ENCODE measurements around the gene BUD23. TPM values are rescaled to one million over a fixed set of nuclear protein-coding genes. Genes with fewer than 3 reads are reported as not detected.
"Not testable (repeated sequence)": the region's sequence is repeated elsewhere in the genome, so short reads cannot be mapped to it uniquely, and the experiment has no call there.

The BUD23 gene
- polyA plus RNA-seq, 4 donors = 37.8 to 90.0 (median 61.7) TPM

DNA sequence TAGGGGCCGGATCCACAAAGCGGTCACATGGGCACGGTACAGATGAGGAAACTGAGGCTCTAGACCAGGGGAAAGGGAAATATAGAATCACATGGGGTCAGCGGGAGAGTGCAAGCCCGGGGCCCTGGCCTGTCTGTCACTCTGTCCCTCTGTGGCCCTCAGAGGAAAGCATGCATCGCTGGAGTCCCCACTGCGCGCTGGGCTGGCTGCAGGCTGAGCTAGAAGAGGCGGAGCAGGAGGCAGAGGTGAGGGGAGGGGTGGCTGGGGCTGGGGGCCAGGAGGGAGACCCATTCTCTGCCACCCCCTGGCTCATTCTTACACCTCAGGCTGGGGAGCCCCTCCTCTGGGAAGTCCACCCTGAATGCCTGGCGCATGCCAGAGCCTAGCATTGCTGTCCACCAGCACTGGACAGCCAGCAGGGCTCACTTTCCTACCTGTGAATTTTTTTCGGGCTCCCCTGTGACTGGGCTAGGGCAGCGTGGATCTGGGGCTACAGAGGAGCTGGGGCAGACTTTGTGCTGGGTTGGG is 13.5 kb upstream of the BUD23 start:
- FAIRE-seq (no peak), DNase-seq (no peak)
- Histone ChIP-seq H3K27me3 (ENCODE audit: control insufficient read depth in 3 of 3, insufficient read depth in 3 of 3, low read length in 3 of 3) (no peaks in the 10 kb centered on the region), H3K4me3 (ENCODE audit: low read depth in 1 of 3, low read length in 3 of 3) (no peak overlapping the region), H3K4me1 (ENCODE audit: control insufficient read depth in 3 of 3, insufficient read depth in 2 of 3, low read depth in 1 of 3, low read length in 2 of 3) (peaks cover 0 to 20% (median 9%) of the 10 kb centered on the region in 3 donors), H3K27ac (ENCODE audit: low read depth in 1 of 3, low read length in 2 of 3) (no peak overlapping the region), H3K9me3 (ENCODE audit: control insufficient read depth in 2 of 2, insufficient read depth in 1 of 2, low read depth in 1 of 2, low read length in 1 of 2) (no peaks in the 10 kb centered on the region), H3K36me3 (ENCODE audit: control insufficient read depth in 3 of 3, insufficient read depth in 2 of 3, low read depth in 1 of 3, low read length in 3 of 3) (peaks cover 0 to 17% (median 0%) of the 10 kb centered on the region in 3 donors)
- 85 to 91% (median 86%) methylated on average over 12 of the region's 12 CpGs for WGBS, 3 donors

GRCh38 chr7:73671322-73671661 is 12.1 kb upstream of the BUD23 start:
- Histone ChIP-seq H3K4me1 (ENCODE audit: control insufficient read depth in 3 of 3, insufficient read depth in 2 of 3, low read depth in 1 of 3, low read length in 2 of 3) (peaks cover 0 to 14% (median 5%) of the 10 kb centered on the region in 3 donors), H3K27ac (ENCODE audit: low read depth in 1 of 3, low read length in 2 of 3) (no peak overlapping the region), H3K4me3 (ENCODE audit: low read depth in 1 of 3, low read length in 3 of 3) (no peak overlapping the region), H3K27me3 (ENCODE audit: control insufficient read depth in 3 of 3, insufficient read depth in 3 of 3, low read length in 3 of 3) (no peaks in the 10 kb centered on the region), H3K9me3 (ENCODE audit: control insufficient read depth in 2 of 2, insufficient read depth in 1 of 2, low read depth in 1 of 2, low read length in 1 of 2) (no peaks in the 10 kb centered on the region), H3K36me3 (ENCODE audit: control insufficient read depth in 3 of 3, insufficient read depth in 2 of 3, low read depth in 1 of 3, low read length in 3 of 3) (peaks cover 0 to 17% (median 0%) of the 10 kb centered on the region in 3 donors)
- DNase-seq (no peak), FAIRE-seq (no peak)
- WGBS, 3 donors = 49 to 62% (median 55%) methylated on average over 11 to 12 of the region's 12 CpGs

DNA sequence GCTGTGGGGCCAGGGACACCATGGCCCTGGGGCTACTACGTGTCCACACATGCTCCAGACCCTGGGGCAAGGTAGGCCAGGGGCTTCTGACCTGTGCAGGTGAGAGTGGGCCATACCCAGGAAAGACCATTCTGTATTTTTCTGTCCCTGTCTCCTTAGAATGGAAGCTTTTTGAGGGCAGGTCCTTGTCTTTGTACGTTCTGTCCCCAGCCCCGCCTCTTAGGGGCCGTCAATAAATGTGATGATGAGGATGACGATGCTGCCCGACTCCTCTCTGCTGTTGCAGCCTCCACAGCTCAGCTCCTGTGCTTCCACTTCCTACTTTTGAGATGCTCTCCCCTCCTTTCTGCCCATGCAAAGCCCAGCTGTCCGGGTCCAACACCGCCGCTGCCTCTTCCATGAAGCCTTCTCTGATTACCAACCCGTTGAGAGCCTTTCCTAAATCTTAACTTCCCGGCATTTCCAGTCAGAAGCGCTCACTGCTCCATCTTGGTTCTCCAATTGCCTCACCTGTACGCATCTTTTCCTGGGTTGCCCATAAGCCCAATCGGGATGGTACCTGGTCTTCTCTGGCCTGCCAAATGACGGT is 11.4 kb upstream of the BUD23 start:
- Histone ChIP-seq H3K4me3 (ENCODE audit: low read depth in 1 of 3, low read length in 3 of 3) (no peak overlapping the region), H3K27ac (ENCODE audit: low read depth in 1 of 3, low read length in 2 of 3) (no peak overlapping the region), H3K4me1 (ENCODE audit: control insufficient read depth in 3 of 3, insufficient read depth in 2 of 3, low read depth in 1 of 3, low read length in 2 of 3) (peaks cover 0 to 14% (median 5%) of the 10 kb centered on the region in 3 donors), H3K27me3 (ENCODE audit: control insufficient read depth in 3 of 3, insufficient read depth in 3 of 3, low read length in 3 of 3) (no peaks in the 10 kb centered on the region), H3K9me3 (ENCODE audit: control insufficient read depth in 2 of 2, insufficient read depth in 1 of 2, low read depth in 1 of 2, low read length in 1 of 2) (no peaks in the 10 kb centered on the region), H3K36me3 (ENCODE audit: control insufficient read depth in 3 of 3, insufficient read depth in 2 of 3, low read depth in 1 of 3, low read length in 3 of 3) (peaks cover 0 to 17% (median 0%) of the 10 kb centered on the region in 3 donors)
- DNase-seq (no peak), FAIRE-seq (no peak)
- 90 to 94% (median 93%) methylated on average over 15 of the region's 15 CpGs for WGBS, 3 donors

DNA sequence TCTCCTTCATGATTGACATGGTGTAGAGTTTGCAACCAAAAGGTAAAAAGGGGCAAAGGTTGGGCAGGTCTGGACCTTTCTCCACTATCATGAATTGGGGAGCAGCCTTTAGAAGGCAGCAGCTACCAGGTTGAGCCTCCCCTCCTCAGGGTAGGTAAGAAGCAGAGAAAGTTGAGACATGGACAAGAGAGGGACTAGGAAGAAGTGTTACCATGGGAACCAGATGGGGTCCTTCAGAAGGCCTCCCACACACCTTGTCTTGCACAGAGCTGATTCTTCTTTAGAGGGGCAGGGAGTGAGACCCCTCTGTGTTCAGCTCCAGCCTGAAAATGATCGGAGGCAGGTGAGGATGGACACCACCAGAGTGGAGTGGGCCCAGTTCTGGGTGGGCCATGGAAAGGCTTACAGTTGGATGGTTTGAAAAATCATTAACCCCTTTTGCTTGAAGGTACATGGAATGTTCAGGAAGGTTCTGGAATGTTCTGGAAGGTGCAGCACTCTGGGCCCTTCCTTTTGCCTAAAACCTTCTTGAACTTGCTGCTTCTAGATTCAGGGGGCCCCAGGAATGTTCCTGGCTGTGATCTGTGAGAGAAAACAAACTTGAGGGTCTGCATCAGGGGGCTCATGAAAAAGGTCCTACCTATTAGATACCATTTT is 8.8 kb upstream of the BUD23 start:
- 89 to 100% (median 95%) methylated on average over 1 of the region's 1 CpG for WGBS, 3 donors
- Histone ChIP-seq H3K36me3 (ENCODE audit: control insufficient read depth in 3 of 3, insufficient read depth in 2 of 3, low read depth in 1 of 3, low read length in 3 of 3) (peaks cover 0 to 33% (median 0%) of the 10 kb centered on the region in 3 donors), H3K27ac (ENCODE audit: low read depth in 1 of 3, low read length in 2 of 3) (no peak overlapping the region), H3K27me3 (ENCODE audit: control insufficient read depth in 3 of 3, insufficient read depth in 3 of 3, low read length in 3 of 3) (no peaks in the 10 kb centered on the region), H3K4me3 (ENCODE audit: low read depth in 1 of 3, low read length in 3 of 3) (no peak overlapping the region), H3K9me3 (ENCODE audit: control insufficient read depth in 2 of 2, insufficient read depth in 1 of 2, low read depth in 1 of 2, low read length in 1 of 2) (no peaks in the 10 kb centered on the region), H3K4me1 (ENCODE audit: control insufficient read depth in 3 of 3, insufficient read depth in 2 of 3, low read depth in 1 of 3, low read length in 2 of 3) (no peaks in the 10 kb centered on the region)
- no peak for DNase-seq
- no peak for FAIRE-seq

- not testable (repeated sequence) for H3K9me3 ChIP-seq (ENCODE audit: control insufficient read depth in 2 of 2, insufficient read depth in 1 of 2, low read depth in 1 of 2, low read length in 1 of 2); H3K27me3 ChIP-seq (ENCODE audit: control insufficient read depth in 3 of 3, insufficient read depth in 3 of 3, low read length in 3 of 3); H3K4me1 ChIP-seq (ENCODE audit: control insufficient read depth in 3 of 3, insufficient read depth in 2 of 3, low read depth in 1 of 3, low read length in 2 of 3); FAIRE-seq; H3K27ac ChIP-seq (ENCODE audit: low read depth in 1 of 3, low read length in 2 of 3); H3K4me3 ChIP-seq (ENCODE audit: low read depth in 1 of 3, low read length in 3 of 3)
- WGBS, 3 donors = 33 to 63% (median 51%) methylated on average over 9 of the region's 9 CpGs
- peaks cover 0 to 35% (median 2%) of the 10 kb centered on the region in 3 donors for H3K36me3 ChIP-seq (ENCODE audit: control insufficient read depth in 3 of 3, insufficient read depth in 2 of 3, low read depth in 1 of 3, low read length in 3 of 3)
- DNase-seq = peak; percentile 26 to 28
Observed at GRCh38 chr7:73676062-73676461, 7.3 kb upstream of the BUD23 start.

DNA sequence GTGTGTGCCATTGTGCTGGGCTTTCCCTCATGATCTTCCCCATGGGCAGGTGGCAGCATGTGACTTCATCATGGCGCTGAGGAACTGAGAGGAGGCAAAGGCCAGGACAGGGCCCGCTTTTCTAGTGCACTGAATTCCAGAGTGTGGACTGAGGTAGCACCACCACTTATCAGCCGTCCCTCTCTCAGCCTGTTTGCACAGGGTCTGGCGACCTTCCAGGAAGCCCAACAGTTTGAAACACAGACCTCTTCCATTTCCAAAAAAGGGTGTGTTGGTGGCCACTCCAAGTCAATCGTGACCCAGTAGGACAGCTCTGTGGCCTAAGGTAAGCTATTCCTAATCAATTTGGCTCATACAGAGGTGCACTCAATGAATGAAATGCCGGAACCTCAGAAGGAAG is 4.5 kb upstream of the BUD23 start:
- Histone ChIP-seq H3K4me1 (ENCODE audit: control insufficient read depth in 3 of 3, insufficient read depth in 2 of 3, low read depth in 1 of 3, low read length in 2 of 3) (peaks cover 2 to 14% (median 3%) of the 10 kb centered on the region in 3 donors), H3K27ac (ENCODE audit: low read depth in 1 of 3, low read length in 2 of 3) (no peak overlapping the region), H3K9me3 (ENCODE audit: control insufficient read depth in 2 of 2, insufficient read depth in 1 of 2, low read depth in 1 of 2, low read length in 1 of 2) (no peaks in the 10 kb centered on the region), H3K36me3 (ENCODE audit: control insufficient read depth in 3 of 3, insufficient read depth in 2 of 3, low read depth in 1 of 3, low read length in 3 of 3) (peaks cover 0 to 31% (median 2%) of the 10 kb centered on the region in 3 donors), H3K27me3 (ENCODE audit: control insufficient read depth in 3 of 3, insufficient read depth in 3 of 3, low read length in 3 of 3) (no peaks in the 10 kb centered on the region), H3K4me3 (ENCODE audit: low read depth in 1 of 3, low read length in 3 of 3) (no peak overlapping the region)
- 79 to 89% (median 79%) methylated on average over 6 of the region's 6 CpGs for WGBS, 3 donors
- no peak for DNase-seq
- FAIRE-seq = no peak

GRCh38 chr7:73679709-73680108 is 3.7 kb upstream of the BUD23 start:
- Histone ChIP-seq H3K36me3 (ENCODE audit: control insufficient read depth in 3 of 3, insufficient read depth in 2 of 3, low read depth in 1 of 3, low read length in 3 of 3) (peaks cover 0 to 28% (median 2%) of the 10 kb centered on the region in 3 donors), H3K27ac (ENCODE audit: low read depth in 1 of 3, low read length in 2 of 3) (no peak overlapping the region), H3K27me3 (ENCODE audit: control insufficient read depth in 3 of 3, insufficient read depth in 3 of 3, low read length in 3 of 3) (no peaks in the 10 kb centered on the region), H3K4me1 (ENCODE audit: control insufficient read depth in 3 of 3, insufficient read depth in 2 of 3, low read depth in 1 of 3, low read length in 2 of 3) (peaks cover 2 to 14% (median 3%) of the 10 kb centered on the region in 3 donors), H3K4me3 (ENCODE audit: low read depth in 1 of 3, low read length in 3 of 3) (no peak overlapping the region), H3K9me3 (ENCODE audit: control insufficient read depth in 2 of 2, insufficient read depth in 1 of 2, low read depth in 1 of 2, low read length in 1 of 2) (no peaks in the 10 kb centered on the region)
- 95 to 98% (median 97%) methylated on average over 2 of the region's 2 CpGs for WGBS, 3 donors
- DNase-seq (no peak), FAIRE-seq (no peak)

DNA sequence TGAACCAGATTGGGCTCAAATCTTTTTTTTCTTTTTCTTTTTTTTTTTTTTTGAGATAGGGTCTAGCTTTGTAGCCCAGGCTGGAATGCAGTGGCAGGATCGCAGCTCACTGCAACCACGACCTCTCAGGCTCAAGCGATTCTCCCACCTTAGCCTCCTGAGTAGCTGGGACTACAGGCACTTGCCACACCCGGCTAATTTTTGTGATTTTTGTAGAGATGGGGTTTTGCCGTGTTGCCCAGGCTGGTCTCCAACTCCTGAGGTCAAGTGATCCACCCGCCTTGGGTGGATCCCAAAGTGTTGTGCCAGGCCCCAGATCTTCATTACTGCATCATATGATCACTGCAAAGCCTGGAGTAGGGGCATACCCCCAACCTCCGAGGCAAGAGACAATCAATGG is 2.9 kb upstream of the BUD23 start:
- FAIRE-seq = no peak
- Histone ChIP-seq H3K27me3 (ENCODE audit: control insufficient read depth in 3 of 3, insufficient read depth in 3 of 3, low read length in 3 of 3) (no peaks in the 10 kb centered on the region), H3K36me3 (ENCODE audit: control insufficient read depth in 3 of 3, insufficient read depth in 2 of 3, low read depth in 1 of 3, low read length in 3 of 3) (peaks cover 0 to 34% (median 2%) of the 10 kb centered on the region in 3 donors), H3K9me3 (ENCODE audit: control insufficient read depth in 2 of 2, insufficient read depth in 1 of 2, low read depth in 1 of 2, low read length in 1 of 2) (no peaks in the 10 kb centered on the region), H3K4me3 (ENCODE audit: low read depth in 1 of 3, low read length in 3 of 3) (no peak overlapping the region), H3K4me1 (ENCODE audit: control insufficient read depth in 3 of 3, insufficient read depth in 2 of 3, low read depth in 1 of 3, low read length in 2 of 3) (peaks cover 2 to 14% (median 5%) of the 10 kb centered on the region in 3 donors), H3K27ac (ENCODE audit: low read depth in 1 of 3, low read length in 2 of 3) (no peak overlapping the region)
- WGBS, 3 donors = 79 to 86% (median 80%) methylated on average over 7 of the region's 7 CpGs
- no peak for DNase-seq

Data from small intestine (tissue), 7 donors.